Endothelial cell of umbilical vein (primary cell): ENCODE measurements around the gene PARM1. TPM values are rescaled to one million over a fixed set of nuclear protein-coding genes. Genes with fewer than 3 reads are reported as not detected.

ENCODE experiments used
- BruUV-seq: library from RNA; stranded (reverse); fragments of 400-500 nt; replicated peaks from 2 replicates; lab custom pipeline; 2021; lab: Mats Ljungman, UMichigan
- CTCF ChIA-PET: fragments of 300-600, 350-600 bp; sonication (Branson Sonifier 250); formaldehyde crosslinking; loops from one replicate; lab custom pipeline; 2021; ENCODE audit warnings: antibody characterized with exemption, inconsistent platforms; lab: Charles Lee
- POLR2A ChIA-PET: fragments of 300-600, 350-600 bp; sonication (Branson Sonifier 250); formaldehyde crosslinking; loops from one replicate; lab custom pipeline; 2021; ENCODE audit warnings: antibody characterized with exemption, inconsistent platforms; lab: Charles Lee
- DNase-seq: peaks from one replicate; pipeline ENCODE4 v3.0.0-alpha.2; 2011; ENCODE audit warnings: low read depth, low spot score
- FAIRE-seq: peaks from 2 replicates; lab custom pipeline; 2011; peaks lifted over from hg19 to GRCh38; lab: Jason Lieb, UNC
- H2AFZ ChIP-seq: 2 replicates; pipeline ENCODE4 v1.6.0; 2012; ENCODE audit warnings: low read depth, low read length, control low read depth, inconsistent platforms
- H3K27ac ChIP-seq: 2 replicates; pipeline ENCODE4 v1.5.1; 2011; ENCODE audit warnings: low read depth, mild to moderate bottlenecking, control low read depth, low read length, moderate library complexity; ENCODE audit not compliant: insufficient read depth
- H3K27me3 ChIP-seq, 2 experiments: 2 replicates each; pipeline versions ENCODE4 v1.6.0 to v1.6.1; 2011; ENCODE audit warnings: low read length in 2 of 2, mixed read lengths in 1 of 2; ENCODE audit not compliant: control insufficient read depth in 2 of 2, insufficient read depth in 2 of 2
- H3K36me3 ChIP-seq, 2 experiments: 2 replicates in 1 of 2; 3 replicates in 1 of 2; pipeline ENCODE4 v1.5.1; 2011; ENCODE audit warnings: low read length in 2 of 2, mild to moderate bottlenecking in 1 of 2, moderate library complexity in 1 of 2; ENCODE audit not compliant: control insufficient read depth in 2 of 2, insufficient read depth in 2 of 2; ENCODE audit errors: extremely low read depth in 1 of 2
- H3K4me1 ChIP-seq: 3 replicates; pipeline ENCODE4 v1.5.1; 2011; ENCODE audit warnings: mild to moderate bottlenecking, low read length; ENCODE audit not compliant: control insufficient read depth, insufficient read depth; ENCODE audit errors: extremely low read depth
- H3K4me2 ChIP-seq: 2 replicates; pipeline ENCODE4 v1.6.1; 2011; ENCODE audit warnings: low read length, control low read depth, mixed read lengths; ENCODE audit not compliant: insufficient read depth
- H3K4me3 ChIP-seq, 3 experiments: fragments of 200-600 bp in 1 of 3; sonication (generic), shearing (Covaris generic) in 1 of 3; replicated peaks in 1 of 3; 2 replicates each; pipeline ENCODE4 v1.5.1; 2011 to 2016; ENCODE audit warnings: control low read depth in 3 of 3, low read length in 3 of 3, mild to moderate bottlenecking in 2 of 3, inconsistent platforms in 1 of 3, low read depth in 1 of 3, moderate library complexity in 1 of 3; ENCODE audit not compliant: insufficient read depth in 1 of 3
- H3K79me2 ChIP-seq: 2 replicates; pipeline ENCODE4 v1.6.0; 2012; ENCODE audit warnings: low read length, inconsistent platforms; ENCODE audit not compliant: control insufficient read depth, insufficient read depth
- H3K9ac ChIP-seq: replicated peaks from 2 replicates; pipeline ENCODE3; 2011; ENCODE audit warnings: low read length, control low read depth; ENCODE audit not compliant: insufficient read depth; ENCODE audit errors: extremely low read depth
- H3K9me1 ChIP-seq: replicated peaks from 3 replicates; pipeline ENCODE4 v1.6.0; 2011; ENCODE audit warnings: mild to moderate bottlenecking, low read length; ENCODE audit not compliant: control insufficient read depth, insufficient read depth; ENCODE audit errors: extremely low read depth
- H3K9me3 ChIP-seq: replicated peaks from 2 replicates; pipeline ENCODE4 v1.5.1; 2012; ENCODE audit warnings: low read length, inconsistent platforms; ENCODE audit not compliant: control insufficient read depth, insufficient read depth
- H4K20me1 ChIP-seq: replicated peaks from 2 replicates; pipeline ENCODE3; 2011; ENCODE audit warnings: mild to moderate bottlenecking, low read length; ENCODE audit not compliant: control insufficient read depth, insufficient read depth; ENCODE audit errors: extremely low read depth
- CTCF ChIP-seq, 2 donors: IDR thresholded peaks; 1 replicate in 1 of 2; 2 replicates in 1 of 2; pipeline ENCODE4 v1.5.1; 2011; ENCODE audit warnings: low read length in 2 of 2, mild to moderate bottlenecking in 2 of 2, moderate library complexity in 2 of 2, control low read depth in 1 of 2, inconsistent platforms in 1 of 2, low read depth in 1 of 2; ENCODE audit not compliant: insufficient read depth in 1 of 2; ENCODE audit errors: extremely low read depth in 1 of 2
- EZH2 ChIP-seq: IDR thresholded peaks from 2 replicates; pipeline ENCODE4 v1.6.1; 2012; ENCODE audit warnings: borderline replicate concordance, low read depth, mild to moderate bottlenecking, moderate library complexity, low read length, inconsistent platforms; ENCODE audit not compliant: severe bottlenecking
- FOS ChIP-seq: IDR thresholded peaks from 2 replicates; pipeline ENCODE4 v1.6.1; 2011; ENCODE audit warnings: mild to moderate bottlenecking, low read length, moderate library complexity, borderline replicate concordance; ENCODE audit not compliant: insufficient read depth
- GATA2 ChIP-seq: IDR thresholded peaks from 2 replicates; pipeline ENCODE4 v1.7.0; 2011; ENCODE audit warnings: low read depth, mild to moderate bottlenecking, moderate library complexity, mixed read lengths, low read length; ENCODE audit not compliant: insufficient read length, insufficient read depth
- JUN ChIP-seq: IDR thresholded peaks from 2 replicates; pipeline ENCODE4 v1.6.1; 2011; ENCODE audit warnings: borderline replicate concordance, low read depth; ENCODE audit not compliant: insufficient read length, insufficient read depth
- MAX ChIP-seq: IDR thresholded peaks from 2 replicates; pipeline ENCODE4 v1.6.1; 2011; ENCODE audit not compliant: insufficient read depth, insufficient read length
- MYC ChIP-seq: IDR thresholded peaks from one replicate; pipeline ENCODE4 v1.6.1; 2011; ENCODE audit warnings: mild to moderate bottlenecking, low read depth, low read length
- POLR2A ChIP-seq: IDR thresholded peaks from 2 replicates; pipeline ENCODE4 v1.6.1; 2012; ENCODE audit warnings: low read depth, mild to moderate bottlenecking, control low read depth, low read length
- POLR2AphosphoS5 ChIP-seq: IDR thresholded peaks from 2 replicates; pipeline ENCODE4 v1.6.1; 2012; ENCODE audit warnings: low read depth, mild to moderate bottlenecking, control low read depth, low read length, moderate library complexity; ENCODE audit not compliant: insufficient read depth
- dilution Hi-C: fragments of 300-500 bp; cut with MboI; formaldehyde crosslinking; loops from one replicate; pipeline ENCODE4 v1.15.0; 2019; ENCODE audit warnings: low sequenced_read_pairs; ENCODE audit not compliant: extremely low pct_ligation_motif_present
- intact Hi-C: fragments of 100-400 bp; cut with micrococcal nuclease; formaldehyde crosslinking; loops from one replicate; pipeline ENCODE4 v1.10.0; 2022
- polyA plus RNA-seq, 4 experiments: library from polyadenylated mRNA; depleted of rRNA in 3 of 4; stranded (reverse) in 3 of 4; unstranded in 1 of 4; fragments of >200 nt; gene quantifications; 2 replicates each; pipeline versions ENCODE4 v1.2.1 to v1.2.3, GENCODE V29; 2011 to 2012; ENCODE audit warnings: missing spikeins in 1 of 4
- total RNA-seq: library from RNA; stranded (reverse); gene quantifications from 2 replicates; pipeline ENCODE4 v1.2.3, GENCODE V29; 2021

The PARM1 gene
- total and polyA plus RNA-seq, 2 donors (not counting 3 experiments of a cell fraction or from before 2014, with no cell fraction given), result 0.01 TPM; not detected in 1

- H3K4me1 ChIP-seq, result no peaks in the 10 kb centered on the region
- TF ChIP-seq POLR2A, result no peak
- H3K4me2 ChIP-seq, result no peak overlapping the region
- H3K27ac ChIP-seq, result no peak overlapping the region
- no peaks in the 10 kb centered on the region for H3K9me3 ChIP-seq
- no peaks in the 10 kb centered on the region for H3K9me1 ChIP-seq
- no peak overlapping the region for H3K9ac ChIP-seq
- FAIRE-seq (no peak), DNase-seq (no peak)
- no peak overlapping the region for H3K4me3 ChIP-seq
- intact Hi-C loops (no loop called here), dilution Hi-C loops (no loop called here)
- no peaks in the 10 kb centered on the region for H3K36me3 ChIP-seq
- BruUV-seq, result no TSS peak
- no peaks in the 10 kb centered on the region for H3K27me3 ChIP-seq
- ChIA-PET CTCF (no interaction called here), POLR2A (no interaction called here)
- no peaks in the 10 kb centered on the region for H4K20me1 ChIP-seq
- no peak overlapping the region for H2AFZ ChIP-seq
- H3K79me2 ChIP-seq, result no peaks in the 10 kb centered on the region
Observed at GRCh38 chr4:75056277-75056676, 123.4 kb downstream of the PARM1 start.

- ChIA-PET CTCF (no interaction called here), POLR2A (no interaction called here)
- intact Hi-C loops (no loop called here), dilution Hi-C loops (no loop called here)
- Histone ChIP-seq H3K36me3 (no peaks in the 10 kb centered on the region), H3K4me1 (no peaks in the 10 kb centered on the region), H3K9me3 (no peaks in the 10 kb centered on the region), H2AFZ (no peak overlapping the region), H3K4me2 (no peak overlapping the region), H3K27me3 (no peaks in the 10 kb centered on the region), H3K27ac (no peak overlapping the region), H3K79me2 (no peaks in the 10 kb centered on the region), H4K20me1 (no peaks in the 10 kb centered on the region), H3K4me3 (no peak overlapping the region), H3K9me1 (no peaks in the 10 kb centered on the region), H3K9ac (no peak overlapping the region)
- FAIRE-seq (no peak), DNase-seq (no peak)
- TF ChIP-seq FOS, result no peak
- no peak for TF ChIP-seq POLR2AphosphoS5
- TF ChIP-seq MYC, result no peak
- TF ChIP-seq JUN, result no peak
- TF ChIP-seq MAX, result no peak
- no peak for TF ChIP-seq CTCF (IDR thresholded peaks at IDR 0.05; ENCODE audit: extremely low read depth in 1 of 2, insufficient read depth in 1 of 2, low read depth in 1 of 2, low read length in 2 of 2)
- TF ChIP-seq GATA2, result no peak
- no peak for TF ChIP-seq EZH2
- no peak for TF ChIP-seq POLR2A
- BruUV-seq, result no TSS peak
Observed at GRCh38 chr4:75057369-75057768, 124.5 kb downstream of the PARM1 start.
